WTC11 (cell line): ENCODE results near the gene SLC51B.

Source experiments
- CTCF ChIP-seq: fragments of 200-600 bp; IDR thresholded peaks from 2 replicates; pipeline ENCODE4 v1.8.0; 2022; ENCODE audit warnings: antibody characterized with exemption
- NR1H2 ChIP-seq: sonication (generic); formaldehyde crosslinking; IDR thresholded peaks from 2 replicates; pipeline ENCODE4 v1.9.0; 2021; ENCODE audit warnings: mild to moderate bottlenecking, moderate library complexity, missing genetic modification reagents
- TF ChIP-seq, protein P1 (sequence below): sonication (generic); formaldehyde crosslinking; IDR thresholded peaks from 2 replicates; pipeline ENCODE4 v1.8.0; 2022; ENCODE audit warnings: mild to moderate bottlenecking, missing genetic modification reagents
- TF ChIP-seq, protein P2 (sequence below): sonication (generic); formaldehyde crosslinking; IDR thresholded peaks from 2 replicates; pipeline ENCODE4 v1.8.0; 2023; ENCODE audit warnings: missing genetic modification reagents

- TF ChIP-seq CTCF (no peak), NR1H2 (no peak)
- TF ChIP-seq, protein P1, sequence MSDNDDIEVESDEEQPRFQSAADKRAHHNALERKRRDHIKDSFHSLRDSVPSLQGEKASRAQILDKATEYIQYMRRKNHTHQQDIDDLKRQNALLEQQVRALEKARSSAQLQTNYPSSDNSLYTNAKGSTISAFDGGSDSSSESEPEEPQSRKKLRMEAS (CRISPR knock-in tag), result no peak
- TF ChIP-seq, protein P2, sequence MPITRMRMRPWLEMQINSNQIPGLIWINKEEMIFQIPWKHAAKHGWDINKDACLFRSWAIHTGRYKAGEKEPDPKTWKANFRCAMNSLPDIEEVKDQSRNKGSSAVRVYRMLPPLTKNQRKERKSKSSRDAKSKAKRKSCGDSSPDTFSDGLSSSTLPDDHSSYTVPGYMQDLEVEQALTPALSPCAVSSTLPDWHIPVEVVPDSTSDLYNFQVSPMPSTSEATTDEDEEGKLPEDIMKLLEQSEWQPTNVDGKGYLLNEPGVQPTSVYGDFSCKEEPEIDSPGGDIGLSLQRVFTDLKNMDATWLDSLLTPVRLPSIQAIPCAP (CRISPR knock-in tag), result no peak
Observed at GRCh38 chr15:65067317-65067644, 22.1 kb downstream of the SLC51B start.
